Ascending aorta (tissue), 2 donors: ENCODE results near the gene BLMH. TPM values are rescaled to one million over a fixed set of nuclear protein-coding genes. Genes with fewer than 3 reads are reported as not detected.

Experiments used
- DNase-seq, 2 donors: peaks; one replicate each; pipeline ENCODE4 v3.0.0-alpha.2; 2019; ENCODE audit warnings: low spot score in 2 of 2
- H3K27ac ChIP-seq, 2 donors: fragments of 200-600 bp; sonication (generic); one replicate each; pipeline ENCODE4 v1.5.1; 2016 to 2017; ENCODE audit warnings: mild to moderate bottlenecking in 1 of 2
- H3K27me3 ChIP-seq: fragments of 200-600 bp; sonication (generic); one replicate; pipeline ENCODE4 v1.5.1; 2017
- H3K36me3 ChIP-seq, 2 donors: fragments of 200-600 bp; sonication (generic); one replicate each; pipeline ENCODE4 v1.5.1; 2016
- H3K4me1 ChIP-seq, 2 donors: fragments of 200-600 bp; sonication (generic); one replicate each; pipeline ENCODE4 v1.5.1; 2016 to 2017; ENCODE audit warnings: mild to moderate bottlenecking in 1 of 2
- H3K4me3 ChIP-seq, 2 donors: fragments of 200-600 bp; sonication (generic); one replicate each; pipeline ENCODE4 v1.5.1; 2016 to 2017; ENCODE audit warnings: mild to moderate bottlenecking in 1 of 2
- H3K9me3 ChIP-seq, 2 donors: fragments of 200-600 bp; sonication (generic); one replicate each; pipeline ENCODE4 v1.5.1; 2016
- intact Hi-C: fragments of 100-400 bp; cut with DNase I; formaldehyde crosslinking; loops from one replicate; pipeline ENCODE4 v1.15.1; 2023
- total RNA-seq: library from RNA; depleted of rRNA; stranded (reverse); fragments of >200 nt; gene quantifications from one replicate; pipeline ENCODE4 v1.1.0, GENCODE V29; 2016
- TF ChIP-seq, protein P1 (sequence below), 3 experiments: fragments of 200-600 bp in 2 of 3; fragments of 450-650 bp in 1 of 3; sonication (generic) in 2 of 3; IDR thresholded peaks; one replicate each; pipeline ENCODE4 v1.5.1; 2016 to 2019; ENCODE audit warnings: antibody characterized with exemption in 3 of 3, mild to moderate bottlenecking in 1 of 3, moderate library complexity in 1 of 3

Gene BLMH
- total RNA-seq, 1 donor from 2014 or later = 6.9 TPM

DNA sequence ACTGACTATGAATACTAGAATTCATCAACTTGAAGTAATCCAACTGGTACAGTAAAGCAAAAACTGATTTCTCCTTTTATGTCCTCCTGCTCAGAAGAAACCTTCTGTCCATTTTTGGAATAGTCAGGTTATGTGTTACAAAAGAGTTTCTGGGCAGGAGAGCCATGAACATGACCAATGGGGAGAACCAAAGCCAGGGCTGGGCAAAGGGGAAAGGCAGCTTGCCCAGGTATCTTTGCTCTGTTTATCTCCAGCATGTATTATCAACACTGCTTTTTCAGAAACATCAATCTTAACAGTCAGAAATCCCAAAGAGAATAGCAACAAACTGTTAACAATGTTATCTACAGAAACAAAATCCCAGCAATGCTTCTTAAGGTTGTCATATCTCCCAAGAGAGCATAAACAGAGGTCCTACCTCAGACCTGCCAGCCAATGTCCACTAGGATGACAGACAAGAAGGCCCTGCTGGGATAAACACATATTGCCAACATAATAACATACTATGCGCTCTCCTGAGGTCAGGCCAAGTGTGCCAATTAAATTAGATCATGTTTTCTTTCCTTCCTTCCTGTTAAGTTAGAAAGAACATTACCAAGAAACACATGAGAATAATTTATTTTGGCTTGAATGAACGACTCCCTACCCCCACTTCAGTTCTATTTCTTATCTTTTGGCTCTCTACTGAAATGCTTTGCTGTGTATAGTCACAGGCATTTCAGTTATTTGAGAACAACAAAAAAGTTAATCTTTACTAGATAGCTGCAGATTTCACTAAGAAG, 28.0 kb downstream of the BLMH start:
- Histone ChIP-seq H3K9me3 (no peaks in the 10 kb centered on the region), H3K4me1 (peaks cover 3 to 40% of the 10 kb centered on the region in 2 donors), H3K36me3 (peaks cover 0 to 30% of the 10 kb centered on the region in 2 donors), H3K27me3 (no peaks in the 10 kb centered on the region), H3K27ac (peak overlapping the region; percentile 74 to 81), H3K4me3 (peak overlapping the region in 1 of 2 donors; percentile 10)
- DNase-seq = peak in 1 of 2 donors; percentile 72
- intact Hi-C loops = no loop called here
- TF ChIP-seq, protein P1, sequence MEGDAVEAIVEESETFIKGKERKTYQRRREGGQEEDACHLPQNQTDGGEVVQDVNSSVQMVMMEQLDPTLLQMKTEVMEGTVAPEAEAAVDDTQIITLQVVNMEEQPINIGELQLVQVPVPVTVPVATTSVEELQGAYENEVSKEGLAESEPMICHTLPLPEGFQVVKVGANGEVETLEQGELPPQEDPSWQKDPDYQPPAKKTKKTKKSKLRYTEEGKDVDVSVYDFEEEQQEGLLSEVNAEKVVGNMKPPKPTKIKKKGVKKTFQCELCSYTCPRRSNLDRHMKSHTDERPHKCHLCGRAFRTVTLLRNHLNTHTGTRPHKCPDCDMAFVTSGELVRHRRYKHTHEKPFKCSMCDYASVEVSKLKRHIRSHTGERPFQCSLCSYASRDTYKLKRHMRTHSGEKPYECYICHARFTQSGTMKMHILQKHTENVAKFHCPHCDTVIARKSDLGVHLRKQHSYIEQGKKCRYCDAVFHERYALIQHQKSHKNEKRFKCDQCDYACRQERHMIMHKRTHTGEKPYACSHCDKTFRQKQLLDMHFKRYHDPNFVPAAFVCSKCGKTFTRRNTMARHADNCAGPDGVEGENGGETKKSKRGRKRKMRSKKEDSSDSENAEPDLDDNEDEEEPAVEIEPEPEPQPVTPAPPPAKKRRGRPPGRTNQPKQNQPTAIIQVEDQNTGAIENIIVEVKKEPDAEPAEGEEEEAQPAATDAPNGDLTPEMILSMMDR (IDR thresholded peaks at IDR 0.05) = no peak

DNA sequence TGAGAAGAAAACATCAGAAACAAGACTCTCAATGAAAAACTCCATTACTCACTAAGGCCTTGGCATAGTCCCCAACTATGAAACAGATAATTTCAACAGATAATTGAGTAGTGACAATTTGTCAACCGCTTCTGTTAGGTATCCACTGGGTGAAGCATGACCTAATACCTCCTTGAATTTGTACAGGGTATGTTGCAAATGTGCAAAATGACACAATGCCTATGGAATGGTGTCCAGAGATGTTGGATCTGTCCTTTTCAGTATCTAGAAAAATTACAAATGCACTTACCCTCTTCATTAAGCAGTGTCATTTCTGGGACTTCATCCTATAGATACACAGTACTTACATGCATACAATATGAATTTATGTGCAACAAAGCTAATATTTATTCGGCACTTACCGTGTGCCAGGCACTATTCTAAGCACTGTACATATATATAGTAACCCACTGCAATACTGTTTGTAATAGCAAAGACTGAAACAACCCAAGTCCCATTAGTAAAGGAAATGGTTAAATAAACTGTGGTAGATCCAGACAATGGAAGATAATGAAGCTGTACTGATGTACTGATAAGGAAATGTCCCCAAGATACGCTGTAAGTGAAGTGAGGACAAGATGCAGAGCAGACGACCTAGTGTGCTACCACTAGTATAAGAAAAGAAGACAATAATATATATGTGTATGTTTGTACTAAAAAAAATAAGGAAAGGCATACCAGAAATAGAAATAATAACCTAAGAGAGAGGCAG, 34.8 kb downstream of the BLMH start:
- intact Hi-C loops = no loop called here
- Histone ChIP-seq H3K4me1 (no peaks in the 10 kb centered on the region), H3K27ac (no peak overlapping the region), H3K36me3 (peaks cover 8 to 33% of the 10 kb centered on the region in 2 donors), H3K4me3 (no peak overlapping the region), H3K9me3 (no peaks in the 10 kb centered on the region), H3K27me3 (no peaks in the 10 kb centered on the region)
- no peak for DNase-seq
- TF ChIP-seq, protein P1 (IDR thresholded peaks at IDR 0.05) = no peak

DNA sequence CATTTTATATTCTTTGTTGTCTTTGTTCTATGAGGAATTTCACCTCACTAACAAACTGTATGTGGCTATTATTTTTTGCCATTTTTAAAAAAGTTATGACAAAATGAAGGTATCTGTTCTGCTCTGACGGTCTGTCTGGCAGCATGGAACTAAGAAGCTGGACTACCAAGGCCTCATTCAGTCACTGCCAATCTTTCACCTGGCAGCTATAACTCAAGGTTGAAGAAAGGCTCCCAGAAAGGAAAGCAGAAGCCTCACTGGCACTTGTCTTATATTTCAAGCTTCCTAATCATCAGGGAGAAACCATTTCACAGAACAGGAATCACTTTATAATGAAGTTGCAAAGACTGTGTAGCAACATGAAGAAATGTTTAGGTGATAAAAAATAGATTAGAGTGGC, 37.6 kb downstream of the BLMH start:
- H3K4me1 ChIP-seq = no peaks in the 10 kb centered on the region
- DNase-seq = no peak
- TF ChIP-seq, protein P1 (IDR thresholded peaks at IDR 0.05) = no peak
- no peaks in the 10 kb centered on the region for H3K27me3 ChIP-seq
- no peak overlapping the region for H3K27ac ChIP-seq
- H3K4me3 ChIP-seq = no peak overlapping the region
- no peaks in the 10 kb centered on the region for H3K9me3 ChIP-seq
- H3K36me3 ChIP-seq = peaks cover 14 to 22% of the 10 kb centered on the region in 2 donors
- intact Hi-C loops = no loop called here

DNA sequence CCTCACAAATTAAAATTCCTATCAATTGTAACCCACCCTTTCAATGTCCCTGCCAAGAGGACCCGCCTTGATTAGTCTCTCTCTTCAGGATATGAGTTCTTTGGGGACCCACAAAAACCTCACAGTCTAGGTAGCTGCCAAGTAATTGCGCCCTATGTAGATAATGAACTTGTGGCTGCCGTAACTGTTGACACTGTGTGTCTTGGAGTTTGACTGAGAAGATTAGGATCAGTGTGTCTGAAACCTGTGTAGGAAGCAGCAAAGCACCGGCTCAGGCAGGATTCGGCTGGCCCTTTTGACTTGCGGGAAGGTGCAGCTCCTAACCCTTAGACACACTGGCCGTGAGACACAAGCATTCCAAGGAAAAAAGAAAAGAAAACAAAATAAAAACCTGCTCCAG, 38.4 kb downstream of the BLMH start:
- no peak for DNase-seq
- Histone ChIP-seq H3K27me3 (no peaks in the 10 kb centered on the region), H3K4me3 (no peak overlapping the region), H3K36me3 (peaks cover 20 to 30% of the 10 kb centered on the region in 2 donors), H3K27ac (no peak overlapping the region), H3K4me1 (no peaks in the 10 kb centered on the region), H3K9me3 (no peaks in the 10 kb centered on the region)
- TF ChIP-seq, protein P1 (IDR thresholded peaks at IDR 0.05) = no peak
- intact Hi-C loops = no loop called here

DNA sequence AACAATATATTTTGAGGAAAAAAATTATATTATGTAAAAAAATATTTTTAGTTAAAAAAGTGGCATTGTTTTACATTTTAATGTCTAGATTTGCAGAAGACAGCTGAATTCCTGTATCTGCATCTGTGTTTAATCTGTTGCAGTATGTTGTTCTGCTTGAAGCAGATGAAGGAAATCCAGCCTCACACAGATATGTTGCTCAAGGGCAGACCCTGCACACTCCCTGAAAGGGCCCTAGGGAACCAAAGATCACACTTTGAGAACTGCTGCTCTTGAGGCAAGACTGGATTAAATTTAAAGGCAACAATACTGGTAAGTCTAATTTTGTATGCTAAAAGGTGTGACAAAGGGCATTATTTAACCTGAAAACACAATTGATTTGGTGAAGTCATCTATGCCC, 39.8 kb downstream of the BLMH start:
- no peak for DNase-seq
- no peaks in the 10 kb centered on the region for H3K9me3 ChIP-seq
- intact Hi-C loops = no loop called here
- H3K27ac ChIP-seq = no peak overlapping the region
- peaks cover 30 to 41% of the 10 kb centered on the region in 2 donors for H3K36me3 ChIP-seq
- TF ChIP-seq, protein P1 (IDR thresholded peaks at IDR 0.05) = no peak
- H3K4me1 ChIP-seq = no peaks in the 10 kb centered on the region
- H3K4me3 ChIP-seq = no peak overlapping the region
- H3K27me3 ChIP-seq = no peaks in the 10 kb centered on the region
